GM12872 (cell line): ENCODE results near the gene HPSE2.

Experiments used
- CTCF ChIP-seq: IDR thresholded peaks from 3 replicates; pipeline ENCODE4 v1.5.1; 2011; ENCODE audit warnings: low read depth, mild to moderate bottlenecking, low read length, moderate library complexity; ENCODE audit not compliant: insufficient read depth

HPSE2 gene

GRCh38 chr10:98436704-98437103, 798.9 kb downstream of the HPSE2 start:
- no peak for TF ChIP-seq CTCF

GRCh38 chr10:98435178-98435577, 800.5 kb downstream of the HPSE2 start:
- TF ChIP-seq CTCF, result no peak

- TF ChIP-seq CTCF, result no peak
These were observed 801.5 kb downstream of the HPSE2 start for GRCh38 chr10:98433881-98434732.

GRCh38 chr10:98433371-98433770, 802.3 kb downstream of the HPSE2 start:
- no peak for TF ChIP-seq CTCF

- no peak for TF ChIP-seq CTCF
These were observed 803.3 kb downstream of the HPSE2 start for GRCh38 chr10:98432330-98432729.

- TF ChIP-seq CTCF, result no peak
These were observed 804.6 kb downstream of the HPSE2 start for GRCh38 chr10:98431016-98431415.

- no peak for TF ChIP-seq CTCF
These were observed 805.2 kb downstream of the HPSE2 start for GRCh38 chr10:98430427-98430826.
